SK-N-SH treated with all-trans-retinoic acid at 6 μM for 48 hours (cell line): ENCODE results near the gene B4GALT7.

Experiments
- ATAC-seq: fragments of 200-7000 bp; cut with Tn5 transposase; 3 replicates; pipeline ENCODE4 v1.9.1; 2020; ENCODE audit warnings: mild to moderate bottlenecking, moderate library complexity
- ARNTL ChIP-seq: fragments of 450-650 bp; formaldehyde crosslinking; IDR thresholded peaks from 2 replicates; pipeline ENCODE4 v1.5.0; 2020; ENCODE audit warnings: low read depth, mild to moderate bottlenecking, moderate library complexity, borderline replicate concordance
- BACH2 ChIP-seq: fragments of 250-450 bp; sonication (Bioruptor Pico); IDR thresholded peaks from 2 replicates; pipeline ENCODE4 v1.9.0; 2021; ENCODE audit warnings: mild to moderate bottlenecking, borderline replicate concordance
- CSDC2 ChIP-seq: fragments of 250-450 bp; sonication (Bioruptor Pico); IDR thresholded peaks from 2 replicates; pipeline ENCODE4 v1.5.0; 2020; ENCODE audit warnings: mild to moderate bottlenecking, moderate library complexity
- CSRNP3 ChIP-seq: fragments of 250-450 bp; sonication (Bioruptor Pico); IDR thresholded peaks from 2 replicates; pipeline ENCODE4 v1.5.1; 2021; ENCODE audit warnings: mild to moderate bottlenecking, moderate library complexity
- ESRRG ChIP-seq: fragments of 250-450 bp; sonication (Bioruptor Pico); IDR thresholded peaks from 2 replicates; pipeline ENCODE4 v1.6.1; 2021; ENCODE audit warnings: mild to moderate bottlenecking
- GLIS3 ChIP-seq: fragments of 250-450 bp; sonication (Bioruptor Pico); IDR thresholded peaks from 2 replicates; pipeline ENCODE4 v1.5.0; 2020; ENCODE audit warnings: mild to moderate bottlenecking, moderate library complexity
- ISL1 ChIP-seq: fragments of 250-450 bp; sonication (Bioruptor Pico); IDR thresholded peaks from 2 replicates; pipeline ENCODE4 v2.1.2; 2022; ENCODE audit warnings: mild to moderate bottlenecking, moderate library complexity
- OSR1 ChIP-seq: fragments of 250-450 bp; sonication (Bioruptor Pico); IDR thresholded peaks from 2 replicates; pipeline ENCODE4 v1.8.0; 2022; ENCODE audit warnings: moderate library complexity, mild to moderate bottlenecking, inconsistent platforms
- PPARA ChIP-seq: fragments of 250-450 bp; sonication (Bioruptor Pico); IDR thresholded peaks from 2 replicates; pipeline ENCODE4 v1.5.0; 2020; ENCODE audit warnings: mild to moderate bottlenecking, borderline replicate concordance
- RARB ChIP-seq: fragments of 250-450 bp; sonication (Bioruptor Pico); IDR thresholded peaks from 2 replicates; pipeline ENCODE4 v1.8.0; 2021; ENCODE audit warnings: mild to moderate bottlenecking, moderate library complexity
- TCF4 ChIP-seq: fragments of 250-450 bp; sonication (Bioruptor Pico); IDR thresholded peaks from 2 replicates; pipeline ENCODE4 v1.8.0; 2021; ENCODE audit warnings: mild to moderate bottlenecking, moderate library complexity, borderline replicate concordance
- TOX ChIP-seq: fragments of 250-450 bp; sonication (Bioruptor Pico); IDR thresholded peaks from 2 replicates; pipeline ENCODE4 v1.8.0; 2021; ENCODE audit warnings: mild to moderate bottlenecking, moderate library complexity, borderline replicate concordance
- ZC3H10 ChIP-seq: fragments of 250-450 bp; sonication (Bioruptor Pico); IDR thresholded peaks from 2 replicates; pipeline ENCODE4 v1.5.1; 2021; ENCODE audit warnings: mild to moderate bottlenecking, moderate library complexity
- ZFP3 ChIP-seq: fragments of 250-450 bp; sonication (Bioruptor Pico); IDR thresholded peaks from 2 replicates; pipeline ENCODE4 v1.5.0; 2020; ENCODE audit warnings: mild to moderate bottlenecking, moderate library complexity
- ZFP30 ChIP-seq: fragments of 450-650 bp; formaldehyde crosslinking; IDR thresholded peaks from 2 replicates; pipeline ENCODE4 v1.5.0; 2022; ENCODE audit warnings: mild to moderate bottlenecking, moderate library complexity
- ZNF565 ChIP-seq: fragments of 450-650 bp; formaldehyde crosslinking; conservative IDR thresholded peaks from 2 replicates; pipeline ENCODE4 v1.5.0; 2020; ENCODE audit warnings: low read depth, mild to moderate bottlenecking, moderate library complexity
- ZNF70 ChIP-seq: fragments of 450-650 bp; formaldehyde crosslinking; IDR thresholded peaks from 2 replicates; pipeline ENCODE4 v1.5.0; 2020; ENCODE audit warnings: mild to moderate bottlenecking, moderate library complexity
- ZNF8 ChIP-seq: fragments of 450-650 bp; formaldehyde crosslinking; IDR thresholded peaks from 2 replicates; pipeline ENCODE4 v1.5.0; 2020; ENCODE audit warnings: mild to moderate bottlenecking, moderate library complexity
- TF ChIP-seq, protein P1 (sequence below): fragments of 250-450 bp; sonication (Bioruptor Pico); IDR thresholded peaks from 2 replicates; pipeline ENCODE4 v1.5.1; 2020; ENCODE audit warnings: low read depth, mild to moderate bottlenecking, moderate library complexity
- TF ChIP-seq, protein P2 (sequence below): fragments of 250-450 bp; sonication (Bioruptor Pico); IDR thresholded peaks from 2 replicates; pipeline ENCODE4 v1.8.0; 2020; ENCODE audit warnings: mild to moderate bottlenecking, moderate library complexity, borderline replicate concordance
- TF ChIP-seq, protein P3 (sequence below): fragments of 250-450 bp; sonication (Bioruptor Pico); IDR thresholded peaks from 2 replicates; pipeline ENCODE4 v1.8.0; 2021; ENCODE audit warnings: low read depth, mild to moderate bottlenecking, moderate library complexity, borderline replicate concordance
- TF ChIP-seq, protein P4 (sequence below): fragments of 250-450 bp; sonication (Bioruptor Pico); IDR thresholded peaks from 2 replicates; pipeline ENCODE4 v1.5.0; 2020; ENCODE audit warnings: mild to moderate bottlenecking, moderate library complexity

The B4GALT7 gene

DNA sequence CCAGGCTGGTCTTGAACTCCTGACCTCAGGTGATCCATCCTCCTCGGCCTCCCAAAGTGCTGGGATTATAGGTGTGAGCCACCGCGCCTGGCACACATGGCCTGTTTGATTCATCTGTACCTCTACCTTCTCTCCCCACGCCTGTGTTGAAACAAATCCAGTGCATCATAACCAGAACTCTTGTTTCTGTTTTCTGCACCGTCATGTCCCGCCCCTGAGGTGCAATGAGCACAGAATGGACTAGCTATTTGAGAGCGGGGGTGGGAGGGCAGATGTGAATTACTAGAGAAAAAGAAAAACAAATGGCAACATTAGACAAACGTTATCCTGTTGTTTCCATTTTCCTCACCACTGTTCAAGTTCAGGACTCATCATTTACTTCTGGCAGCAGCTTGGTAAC lies 34.9 kb upstream of the B4GALT7 start:
- ATAC-seq, result no peak
- TF ChIP-seq, protein P1, sequence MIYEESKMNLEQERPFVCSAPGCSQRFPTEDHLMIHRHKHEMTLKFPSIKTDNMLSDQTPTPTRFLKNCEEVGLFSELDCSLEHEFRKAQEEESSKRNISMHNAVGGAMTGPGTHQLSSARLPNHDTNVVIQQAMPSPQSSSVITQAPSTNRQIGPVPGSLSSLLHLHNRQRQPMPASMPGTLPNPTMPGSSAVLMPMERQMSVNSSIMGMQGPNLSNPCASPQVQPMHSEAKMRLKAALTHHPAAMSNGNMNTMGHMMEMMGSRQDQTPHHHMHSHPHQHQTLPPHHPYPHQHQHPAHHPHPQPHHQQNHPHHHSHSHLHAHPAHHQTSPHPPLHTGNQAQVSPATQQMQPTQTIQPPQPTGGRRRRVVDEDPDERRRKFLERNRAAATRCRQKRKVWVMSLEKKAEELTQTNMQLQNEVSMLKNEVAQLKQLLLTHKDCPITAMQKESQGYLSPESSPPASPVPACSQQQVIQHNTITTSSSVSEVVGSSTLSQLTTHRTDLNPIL, result no peak
- TF ChIP-seq ZNF565 (CRISPR knock-in tag), result no peak
- TF ChIP-seq CSDC2, result no peak
- no peak for TF ChIP-seq TOX (CRISPR knock-in tag)
- TF ChIP-seq ISL1 (CRISPR knock-in tag), result no peak
- TF ChIP-seq ZFP30, result no peak
- TF ChIP-seq, protein P2, sequence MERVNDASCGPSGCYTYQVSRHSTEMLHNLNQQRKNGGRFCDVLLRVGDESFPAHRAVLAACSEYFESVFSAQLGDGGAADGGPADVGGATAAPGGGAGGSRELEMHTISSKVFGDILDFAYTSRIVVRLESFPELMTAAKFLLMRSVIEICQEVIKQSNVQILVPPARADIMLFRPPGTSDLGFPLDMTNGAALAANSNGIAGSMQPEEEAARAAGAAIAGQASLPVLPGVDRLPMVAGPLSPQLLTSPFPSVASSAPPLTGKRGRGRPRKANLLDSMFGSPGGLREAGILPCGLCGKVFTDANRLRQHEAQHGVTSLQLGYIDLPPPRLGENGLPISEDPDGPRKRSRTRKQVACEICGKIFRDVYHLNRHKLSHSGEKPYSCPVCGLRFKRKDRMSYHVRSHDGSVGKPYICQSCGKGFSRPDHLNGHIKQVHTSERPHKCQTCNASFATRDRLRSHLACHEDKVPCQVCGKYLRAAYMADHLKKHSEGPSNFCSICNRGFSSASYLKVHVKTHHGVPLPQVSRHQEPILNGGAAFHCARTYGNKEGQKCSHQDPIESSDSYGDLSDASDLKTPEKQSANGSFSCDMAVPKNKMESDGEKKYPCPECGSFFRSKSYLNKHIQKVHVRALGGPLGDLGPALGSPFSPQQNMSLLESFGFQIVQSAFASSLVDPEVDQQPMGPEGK, result no peak
- TF ChIP-seq ZNF70 (CRISPR knock-in tag), result no peak
- no peak for TF ChIP-seq ZNF8 (CRISPR knock-in tag)
- no peak for TF ChIP-seq ZC3H10 (CRISPR knock-in tag)
- no peak for TF ChIP-seq ESRRG (CRISPR knock-in tag)
- TF ChIP-seq ZFP3 (CRISPR knock-in tag), result no peak
- no peak for TF ChIP-seq CSRNP3 (CRISPR knock-in tag)
- TF ChIP-seq OSR1 (CRISPR knock-in tag), result no peak
- no peak for TF ChIP-seq RARB
- TF ChIP-seq, all 23 proteins: peak for 0

DNA sequence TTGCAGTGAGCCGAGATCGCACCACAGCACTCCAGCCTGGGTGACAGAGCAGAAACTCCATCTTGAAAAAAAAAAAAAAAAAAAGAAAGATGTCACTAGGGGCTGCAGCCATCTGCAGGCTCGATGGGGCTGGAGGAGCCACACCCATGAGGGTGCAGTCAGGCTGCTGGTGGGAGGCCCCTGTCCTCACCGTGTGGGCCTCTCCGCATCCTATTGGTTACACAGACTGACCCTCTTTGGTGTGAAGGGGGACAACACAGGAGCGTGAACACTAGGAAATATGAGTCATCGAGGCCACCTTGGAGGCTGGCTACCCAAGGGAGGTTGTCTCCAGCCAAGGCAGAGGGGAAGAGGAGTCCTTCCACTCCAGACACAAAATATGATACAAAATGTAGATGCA lies 31.6 kb upstream of the B4GALT7 start:
- no peak for TF ChIP-seq OSR1 (CRISPR knock-in tag)
- TF ChIP-seq TOX (CRISPR knock-in tag), result no peak
- TF ChIP-seq, protein P1, result no peak
- TF ChIP-seq ISL1 (CRISPR knock-in tag), result no peak
- no peak for TF ChIP-seq ZC3H10 (CRISPR knock-in tag)
- TF ChIP-seq ZNF70 (CRISPR knock-in tag), result no peak
- TF ChIP-seq, protein P3, sequence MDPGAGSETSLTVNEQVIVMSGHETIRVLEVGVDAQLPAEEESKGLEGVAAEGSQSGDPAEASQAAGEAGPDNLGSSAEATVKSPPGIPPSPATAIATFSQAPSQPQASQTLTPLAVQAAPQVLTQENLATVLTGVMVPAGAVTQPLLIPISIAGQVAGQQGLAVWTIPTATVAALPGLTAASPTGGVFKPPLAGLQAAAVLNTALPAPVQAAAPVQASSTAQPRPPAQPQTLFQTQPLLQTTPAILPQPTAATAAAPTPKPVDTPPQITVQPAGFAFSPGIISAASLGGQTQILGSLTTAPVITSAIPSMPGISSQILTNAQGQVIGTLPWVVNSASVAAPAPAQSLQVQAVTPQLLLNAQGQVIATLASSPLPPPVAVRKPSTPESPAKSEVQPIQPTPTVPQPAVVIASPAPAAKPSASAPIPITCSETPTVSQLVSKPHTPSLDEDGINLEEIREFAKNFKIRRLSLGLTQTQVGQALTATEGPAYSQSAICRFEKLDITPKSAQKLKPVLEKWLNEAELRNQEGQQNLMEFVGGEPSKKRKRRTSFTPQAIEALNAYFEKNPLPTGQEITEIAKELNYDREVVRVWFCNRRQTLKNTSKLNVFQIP (CRISPR knock-in tag), result no peak
- no peak for TF ChIP-seq ARNTL (CRISPR knock-in tag)
- no peak for TF ChIP-seq GLIS3 (CRISPR knock-in tag)
- TF ChIP-seq, protein P2, result no peak
- TF ChIP-seq ESRRG (CRISPR knock-in tag), result no peak
- TF ChIP-seq TCF4 (CRISPR knock-in tag), result no peak
- TF ChIP-seq, protein P4, sequence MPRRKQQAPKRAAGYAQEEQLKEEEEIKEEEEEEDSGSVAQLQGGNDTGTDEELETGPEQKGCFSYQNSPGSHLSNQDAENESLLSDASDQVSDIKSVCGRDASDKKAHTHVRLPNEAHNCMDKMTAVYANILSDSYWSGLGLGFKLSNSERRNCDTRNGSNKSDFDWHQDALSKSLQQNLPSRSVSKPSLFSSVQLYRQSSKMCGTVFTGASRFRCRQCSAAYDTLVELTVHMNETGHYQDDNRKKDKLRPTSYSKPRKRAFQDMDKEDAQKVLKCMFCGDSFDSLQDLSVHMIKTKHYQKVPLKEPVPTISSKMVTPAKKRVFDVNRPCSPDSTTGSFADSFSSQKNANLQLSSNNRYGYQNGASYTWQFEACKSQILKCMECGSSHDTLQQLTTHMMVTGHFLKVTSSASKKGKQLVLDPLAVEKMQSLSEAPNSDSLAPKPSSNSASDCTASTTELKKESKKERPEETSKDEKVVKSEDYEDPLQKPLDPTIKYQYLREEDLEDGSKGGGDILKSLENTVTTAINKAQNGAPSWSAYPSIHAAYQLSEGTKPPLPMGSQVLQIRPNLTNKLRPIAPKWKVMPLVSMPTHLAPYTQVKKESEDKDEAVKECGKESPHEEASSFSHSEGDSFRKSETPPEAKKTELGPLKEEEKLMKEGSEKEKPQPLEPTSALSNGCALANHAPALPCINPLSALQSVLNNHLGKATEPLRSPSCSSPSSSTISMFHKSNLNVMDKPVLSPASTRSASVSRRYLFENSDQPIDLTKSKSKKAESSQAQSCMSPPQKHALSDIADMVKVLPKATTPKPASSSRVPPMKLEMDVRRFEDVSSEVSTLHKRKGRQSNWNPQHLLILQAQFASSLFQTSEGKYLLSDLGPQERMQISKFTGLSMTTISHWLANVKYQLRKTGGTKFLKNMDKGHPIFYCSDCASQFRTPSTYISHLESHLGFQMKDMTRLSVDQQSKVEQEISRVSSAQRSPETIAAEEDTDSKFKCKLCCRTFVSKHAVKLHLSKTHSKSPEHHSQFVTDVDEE (CRISPR knock-in tag), result no peak
- TF ChIP-seq PPARA (CRISPR knock-in tag), result no peak
- no peak for TF ChIP-seq CSRNP3 (CRISPR knock-in tag)
- TF ChIP-seq BACH2 (CRISPR knock-in tag), result no peak
- TF ChIP-seq ZFP3 (CRISPR knock-in tag), result no peak
- ATAC-seq, result no peak
